H1 (cell line): ENCODE data around the gene KCTD3. TPM values are rescaled to one million over a fixed set of nuclear protein-coding genes. Genes with fewer than 3 reads are reported as not detected.
A peak's percentile ranks its signal among the peaks of the same experiment; 100 is the strongest.

Experiments
- CTCF ChIA-PET: fragments of 300-600 bp; sonication (Branson Sonifier 250); formaldehyde crosslinking; loops from one replicate; lab custom pipeline; 2021; ENCODE audit not compliant: partially characterized antibody; lab: Charles Lee
- POLR2A ChIA-PET: fragments of 300-600 bp; sonication (Branson Sonifier 250); formaldehyde crosslinking; loops from one replicate; lab custom pipeline; 2021; ENCODE audit warnings: inconsistent platforms; ENCODE audit not compliant: partially characterized antibody; lab: Charles Lee
- DNase-seq, 2 experiments: peaks; one replicate each; pipeline versions ENCODE4 v3.0.0 to v3.0.0-alpha.2; 2010 to 2022; ENCODE audit warnings: low spot score in 2 of 2, low read depth in 1 of 2, mixed read lengths in 1 of 2
- FAIRE-seq: peaks from 2 replicates; lab custom pipeline; 2011; peaks lifted over from hg19 to GRCh38; lab: Jason Lieb, UNC
- H2AFZ ChIP-seq: 2 replicates; pipeline ENCODE4 v1.8.1; 2012; ENCODE audit warnings: low read length, inconsistent platforms
- H2AK5ac ChIP-seq: 2 replicates; pipeline ENCODE4 v1.6.1; 2013; ENCODE audit warnings: low read depth, low read length
- H2BK120ac ChIP-seq: replicated peaks from 2 replicates; pipeline ENCODE3; 2013; ENCODE audit warnings: low read depth, low read length, inconsistent platforms
- H2BK12ac ChIP-seq: 2 replicates; pipeline ENCODE4 v1.6.1; 2013; ENCODE audit warnings: low read depth, low read length
- H2BK15ac ChIP-seq: 2 replicates; pipeline ENCODE4 v1.6.1; 2013; ENCODE audit warnings: low read length
- H2BK20ac ChIP-seq: 2 replicates; pipeline ENCODE4 v1.6.1; 2013; ENCODE audit warnings: low read length
- H2BK5ac ChIP-seq: 2 replicates; pipeline ENCODE4 v1.6.1; 2013; ENCODE audit warnings: low read depth, low read length
- H3K14ac ChIP-seq: 2 replicates; pipeline ENCODE4 v1.6.1; 2013; ENCODE audit warnings: inconsistent platforms; ENCODE audit not compliant: insufficient read length
- H3K18ac ChIP-seq: 2 replicates; pipeline ENCODE4 v1.6.1; 2013; ENCODE audit warnings: low read length; ENCODE audit errors: extremely low read depth
- H3K23ac ChIP-seq: 2 replicates; pipeline ENCODE4 v1.6.1; 2013; ENCODE audit warnings: inconsistent platforms; ENCODE audit not compliant: insufficient read length
- H3K23me2 ChIP-seq: 2 replicates; pipeline ENCODE4 v1.6.1; 2013; ENCODE audit warnings: low read depth, low read length
- H3K27ac ChIP-seq: 2 replicates; pipeline ENCODE4 v1.6.1; 2011; ENCODE audit warnings: low read depth, low read length, inconsistent platforms
- H3K27me3 ChIP-seq, 4 experiments: replicated peaks in 1 of 4; 1 replicate in 1 of 4; 2 replicates in 3 of 4; pipeline versions ENCODE4 v1.6.1 to v1.8.1; 2011 to 2013; ENCODE audit warnings: low read length in 3 of 4, mild to moderate bottlenecking in 3 of 4, inconsistent platforms in 2 of 4, mixed read lengths in 2 of 4, moderate library complexity in 1 of 4; ENCODE audit not compliant: control insufficient read depth in 3 of 4, insufficient read depth in 3 of 4; ENCODE audit errors: extremely low read depth in 1 of 4
- H3K36me3 ChIP-seq, 4 experiments: 2 replicates each; pipeline versions ENCODE4 v1.6.1 to v1.8.1; 2011 to 2013; ENCODE audit warnings: mild to moderate bottlenecking in 4 of 4, low read length in 3 of 4, moderate library complexity in 2 of 4, control low read depth in 1 of 4, inconsistent platforms in 1 of 4; ENCODE audit not compliant: insufficient read depth in 4 of 4, control insufficient read depth in 2 of 4
- H3K4ac ChIP-seq: replicated peaks from 2 replicates; pipeline ENCODE3; 2013; ENCODE audit warnings: low read length, low read depth, mixed read lengths, inconsistent platforms; ENCODE audit not compliant: insufficient read length
- H3K4me1 ChIP-seq, 4 experiments: replicated peaks in 1 of 4; 1 replicate in 1 of 4; 2 replicates in 3 of 4; pipeline versions ENCODE4 v1.6.1 to v1.8.1; 2011 to 2013; ENCODE audit warnings: low read length in 3 of 4, inconsistent platforms in 2 of 4, mixed read lengths in 1 of 4; ENCODE audit not compliant: insufficient read depth in 4 of 4, control insufficient read depth in 3 of 4
- H3K4me2 ChIP-seq, 2 experiments: 2 replicates each; pipeline versions ENCODE4 v1.6.1 to v1.8.1; 2011 to 2013; ENCODE audit warnings: low read depth in 2 of 2, low read length in 2 of 2, control low read depth in 1 of 2, inconsistent platforms in 1 of 2, mild to moderate bottlenecking in 1 of 2; ENCODE audit not compliant: insufficient read depth in 1 of 2
- H3K4me3 ChIP-seq, 4 experiments: fragments of 200-600, 300-600 bp in 1 of 4; sonication (generic), shearing (Covaris generic), sonication (Bioruptor Twin) in 1 of 4; 2 replicates each; pipeline versions ENCODE4 v1.5.1 to v1.8.1; 2011 to 2016; ENCODE audit warnings: low read length in 4 of 4, low read depth in 3 of 4, control low read depth in 2 of 4, inconsistent platforms in 2 of 4, mild to moderate bottlenecking in 2 of 4, mixed read lengths in 1 of 4, moderate library complexity in 1 of 4; ENCODE audit not compliant: insufficient read depth in 2 of 4; ENCODE audit errors: extremely low read depth in 1 of 4
- H3K56ac ChIP-seq: replicated peaks from 2 replicates; pipeline ENCODE3; 2013; ENCODE audit warnings: low read depth, mild to moderate bottlenecking, mixed read lengths, low read length, inconsistent platforms; ENCODE audit not compliant: insufficient read length
- H3K79me1 ChIP-seq: 2 replicates; pipeline ENCODE4 v1.6.1; 2013; ENCODE audit warnings: low read depth, low read length, control low read depth
- H3K79me2 ChIP-seq, 2 experiments: 2 replicates each; pipeline versions ENCODE4 v1.6.1 to v1.8.1; 2012 to 2013; ENCODE audit warnings: low read length in 2 of 2, mild to moderate bottlenecking in 2 of 2, inconsistent platforms in 1 of 2; ENCODE audit not compliant: insufficient read depth in 2 of 2, control insufficient read depth in 1 of 2
- H3K9ac ChIP-seq, 4 experiments: replicated peaks in 1 of 4; 1 replicate in 1 of 4; 2 replicates in 3 of 4; pipeline versions ENCODE4 v1.6.1 to v1.8.1; 2011 to 2013; ENCODE audit warnings: low read depth in 3 of 4, low read length in 3 of 4, control low read depth in 2 of 4, mild to moderate bottlenecking in 2 of 4, moderate library complexity in 2 of 4, inconsistent platforms in 1 of 4; ENCODE audit errors: extremely low read depth in 1 of 4
- H3K9me3 ChIP-seq, 2 experiments: 2 replicates each; pipeline versions ENCODE4 v1.6.1 to v1.8.1; 2012 to 2013; ENCODE audit warnings: mild to moderate bottlenecking in 2 of 2, moderate library complexity in 2 of 2, control low read depth in 1 of 2, inconsistent platforms in 1 of 2, low read depth in 1 of 2, low read length in 1 of 2, mixed read lengths in 1 of 2; ENCODE audit not compliant: insufficient read depth in 2 of 2
- H4K20me1 ChIP-seq, 2 experiments: replicated peaks in 1 of 2; 2 replicates each; pipeline versions ENCODE3 to v1.8.1; 2011 to 2013; ENCODE audit warnings: inconsistent platforms in 2 of 2, low read length in 2 of 2, mild to moderate bottlenecking in 1 of 2; ENCODE audit not compliant: insufficient read depth in 2 of 2, control insufficient read depth in 1 of 2
- H4K5ac ChIP-seq: 2 replicates; pipeline ENCODE4 v1.6.1; 2013; ENCODE audit warnings: low read length, low read depth, mixed read lengths, inconsistent platforms; ENCODE audit not compliant: insufficient read length
- H4K8ac ChIP-seq: 2 replicates; pipeline ENCODE4 v1.8.0; 2013; ENCODE audit warnings: mild to moderate bottlenecking, moderate library complexity, low read length, inconsistent platforms; ENCODE audit not compliant: insufficient read depth; ENCODE audit errors: extremely low read depth
- H4K91ac ChIP-seq: replicated peaks from 2 replicates; pipeline ENCODE3; 2013; ENCODE audit warnings: low read length, mixed read lengths, inconsistent platforms; ENCODE audit not compliant: insufficient read length
- RAD21 ChIP-seq, 2 experiments: IDR thresholded peaks in 1 of 2; conservative IDR thresholded peaks in 1 of 2; 2 replicates each; pipeline ENCODE4 v1.6.1; 2011; ENCODE audit warnings: low read depth in 2 of 2, low read length in 2 of 2, improper control_type of control experiment in 1 of 2, inconsistent platforms in 1 of 2, mild to moderate bottlenecking in 1 of 2, moderate library complexity in 1 of 2
- RBBP5 ChIP-seq: IDR thresholded peaks from 2 replicates; pipeline ENCODE4 v1.7.1; 2012; ENCODE audit warnings: low read depth, mild to moderate bottlenecking, inconsistent platforms, low read length, moderate library complexity, borderline replicate concordance
- SIN3A ChIP-seq, 2 experiments: IDR thresholded peaks in 1 of 2; conservative IDR thresholded peaks in 1 of 2; 2 replicates each; pipeline ENCODE4 v1.6.1; 2011 to 2012; ENCODE audit warnings: low read length in 2 of 2, improper control_type of control experiment in 1 of 2, low read depth in 1 of 2, mild to moderate bottlenecking in 1 of 2
- WGBS, 2 experiments: shearing (Covaris generic) in 1 of 2; methylation state at CpG; one replicate each; pipeline versions ENCODE4 v1.1.6 to v1.1.7; 2013 to 2015; ENCODE audit warnings: low lambda C conversion rate in 2 of 2, mixed read lengths in 2 of 2, inconsistent platforms in 1 of 2, low coverage in 1 of 2, missing lambda C conversion rate in 1 of 2; ENCODE audit not compliant: insufficient replicate concordance in 2 of 2, insufficient coverage in 1 of 2, insufficient read length in 1 of 2; ENCODE audit errors: extremely low coverage in 1 of 2, missing lambda C conversion rate in 1 of 2; 5-methylcytosine and 5-hydroxymethylcytosine counted together
- polyA plus RNA-seq, 7 experiments: library from polyadenylated mRNA; depleted of rRNA in 3 of 7; stranded (reverse) in 5 of 7; unstranded in 2 of 7; fragments of >200 nt in 5 of 7; fragments of 200-250 nt in 2 of 7; gene quantifications; 1 replicate in 5 of 7; 2 replicates in 1 of 7; 4 replicates in 1 of 7; pipeline versions ENCODE4 v1.2.1 to v1.2.3, GENCODE V29; 2011 to 2013; ENCODE audit warnings: missing spikeins in 2 of 7, mixed read lengths in 2 of 7
- total RNA-seq: library from RNA; stranded (reverse); fragmentation: NEBNext Ultra II Directional; extraction: Animal tissue kit (Norgen Biotek cat#: 25700); gene quantifications from 2 replicates; pipeline ENCODE4 v1.2.1, GENCODE V29; 2021
- TF ChIP-seq, protein P1 (sequence below), 3 experiments: IDR thresholded peaks; 1 replicate in 2 of 3; 2 replicates in 1 of 3; pipeline versions ENCODE4 v1.5.1 to v1.6.1; 2011; ENCODE audit warnings: low read length in 3 of 3, mild to moderate bottlenecking in 3 of 3, inconsistent platforms in 2 of 3, low read depth in 1 of 3, moderate library complexity in 1 of 3; ENCODE audit not compliant: insufficient read depth in 1 of 3; ENCODE audit errors: control extremely low read depth in 1 of 3

The KCTD3 gene
- total and polyA plus RNA-seq, 2 of the 8 experiments (the other 6 are each of a cell fraction or from before 2014, with no cell fraction given), result 43.0 to 55.6 TPM

DNA sequence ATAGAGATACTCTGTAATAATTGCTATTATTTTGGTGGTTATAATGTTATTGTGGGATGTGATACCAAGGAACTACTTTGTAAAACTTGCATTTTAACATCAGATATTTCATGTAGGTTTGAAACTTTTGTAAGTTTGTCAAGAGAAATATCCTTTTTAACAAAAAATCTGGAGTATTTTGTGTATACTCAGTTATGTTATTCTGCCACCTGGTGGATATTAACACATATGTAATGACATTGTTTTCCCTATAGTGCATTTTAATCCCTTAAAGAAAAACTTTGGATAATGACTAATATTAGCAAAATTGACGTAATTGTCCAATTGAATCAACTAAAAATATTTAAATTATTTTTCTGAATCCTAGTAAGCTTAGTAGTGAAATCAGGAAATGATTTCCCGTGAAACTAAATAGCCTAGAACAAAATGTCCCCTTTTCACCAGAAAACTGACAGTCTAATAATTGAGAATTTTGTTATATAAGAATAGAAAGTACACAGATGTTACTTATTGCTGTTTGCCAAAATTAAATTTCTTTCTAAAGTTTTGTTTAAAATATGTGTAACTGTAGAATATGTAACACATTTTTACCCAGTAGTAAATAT is 39.6 kb downstream of the KCTD3 start:
- Histone ChIP-seq H3K23ac (no peak overlapping the region), H4K8ac (no peak overlapping the region), H2AFZ (no peak overlapping the region), H3K27me3 (no peaks in the 10 kb centered on the region), H4K91ac (no peak overlapping the region), H4K20me1 (no peaks in the 10 kb centered on the region), H3K4me3 (no peak overlapping the region), H3K9ac (no peak overlapping the region), H3K4ac (no peak overlapping the region), H2BK120ac (no peak overlapping the region), H3K18ac (no peak overlapping the region), H3K56ac (no peak overlapping the region), H3K27ac (no peak overlapping the region), H2BK12ac (no peak overlapping the region)
- POLR2A ChIA-PET, result no interaction called here
- WGBS, 2 experiments, result 96% methylated on average over 2 of the region's 2 CpGs; no CpG with 5 or more reads in 1 of the 2 experiments
- TF ChIP-seq, protein P1, sequence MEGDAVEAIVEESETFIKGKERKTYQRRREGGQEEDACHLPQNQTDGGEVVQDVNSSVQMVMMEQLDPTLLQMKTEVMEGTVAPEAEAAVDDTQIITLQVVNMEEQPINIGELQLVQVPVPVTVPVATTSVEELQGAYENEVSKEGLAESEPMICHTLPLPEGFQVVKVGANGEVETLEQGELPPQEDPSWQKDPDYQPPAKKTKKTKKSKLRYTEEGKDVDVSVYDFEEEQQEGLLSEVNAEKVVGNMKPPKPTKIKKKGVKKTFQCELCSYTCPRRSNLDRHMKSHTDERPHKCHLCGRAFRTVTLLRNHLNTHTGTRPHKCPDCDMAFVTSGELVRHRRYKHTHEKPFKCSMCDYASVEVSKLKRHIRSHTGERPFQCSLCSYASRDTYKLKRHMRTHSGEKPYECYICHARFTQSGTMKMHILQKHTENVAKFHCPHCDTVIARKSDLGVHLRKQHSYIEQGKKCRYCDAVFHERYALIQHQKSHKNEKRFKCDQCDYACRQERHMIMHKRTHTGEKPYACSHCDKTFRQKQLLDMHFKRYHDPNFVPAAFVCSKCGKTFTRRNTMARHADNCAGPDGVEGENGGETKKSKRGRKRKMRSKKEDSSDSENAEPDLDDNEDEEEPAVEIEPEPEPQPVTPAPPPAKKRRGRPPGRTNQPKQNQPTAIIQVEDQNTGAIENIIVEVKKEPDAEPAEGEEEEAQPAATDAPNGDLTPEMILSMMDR (IDR thresholded peaks at IDR 0.05; ENCODE audit: control extremely low read depth in 1 of 3, insufficient read depth in 1 of 3, low read depth in 1 of 3, low read length in 3 of 3), result peak in 1 of 3 experiments; percentile 13; a peak in 2 of 4 replicates
- no peak for TF ChIP-seq SIN3A (conservative IDR thresholded peaks at IDR 0.05 in 1 of 2, IDR thresholded peaks at IDR 0.05 in 1 of 2; ENCODE audit: low read depth in 1 of 2, low read length in 2 of 2)
- peak in 1 of 2 experiments; percentile 18; a peak in 1 of 4 replicates for TF ChIP-seq RAD21 (IDR thresholded peaks at IDR 0.05 in 1 of 2, conservative IDR thresholded peaks at IDR 0.05 in 1 of 2; ENCODE audit: low read depth in 2 of 2, low read length in 2 of 2)
- TF ChIP-seq RBBP5, result no peak
- TF ChIP-seq, all 59 proteins: peak for 2
- Histone ChIP-seq H3K23me2 (no peaks in the 10 kb centered on the region), H4K5ac (no peak overlapping the region), H3K9me3 (no peaks in the 10 kb centered on the region), H3K79me1 (no peaks in the 10 kb centered on the region), H3K14ac (no peak overlapping the region), H2BK15ac (no peak overlapping the region), H3K36me3 (peaks cover 0 to 58% (median 11%) of the 10 kb centered on the region in 4 experiments; a peak in 5 of 8 replicates), H2AK5ac (no peak overlapping the region), H3K4me2 (no peak overlapping the region), H2BK5ac (no peak overlapping the region), H3K4me1 (peaks cover 0 to 2% (median 0%) of the 10 kb centered on the region in 4 experiments; a peak in 1 of 7 replicates), H3K79me2 (no peaks in the 10 kb centered on the region), H2BK20ac (no peak overlapping the region)
- CTCF ChIA-PET, result interaction anchor here (0.6 to 1.5 kb wide), 4 partner anchors 12 to 64 kb away, joined by 3 read pairs; no protein-coding TSS in a partner anchor
- FAIRE-seq (no peak), DNase-seq (no peak)
